GM18858 (cell line): ENCODE results near the gene PDE4B.

ENCODE experiments used
- ATAC-seq: cut with Tn5 transposase; IDR thresholded peaks from one replicate; pipeline ENCODE4 v1.9.1; 2021; ENCODE audit not compliant: unreplicated experiment

Gene PDE4B

DNA sequence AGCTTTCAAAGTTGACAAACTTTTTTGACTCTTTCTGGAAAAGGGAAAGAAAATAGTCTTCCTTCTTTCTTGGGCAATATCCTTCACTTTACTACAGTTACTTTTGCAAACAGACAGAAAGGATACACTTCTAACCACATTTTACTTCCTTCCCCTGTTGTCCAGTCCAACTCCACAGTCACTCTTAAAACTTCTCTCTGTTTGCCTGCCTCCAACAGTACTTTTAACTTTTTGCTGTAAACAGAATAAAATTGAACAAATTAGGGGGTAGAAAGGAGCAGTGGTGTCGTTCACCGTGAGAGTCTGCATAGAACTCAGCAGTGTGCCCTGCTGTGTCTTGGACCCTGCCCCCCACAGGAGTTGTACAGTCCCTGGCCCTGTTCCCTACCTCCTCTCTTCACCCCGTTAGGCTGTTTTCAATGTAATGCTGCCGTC lies 580.5 kb downstream of the PDE4B start:
- ATAC-seq, result no peak

DNA sequence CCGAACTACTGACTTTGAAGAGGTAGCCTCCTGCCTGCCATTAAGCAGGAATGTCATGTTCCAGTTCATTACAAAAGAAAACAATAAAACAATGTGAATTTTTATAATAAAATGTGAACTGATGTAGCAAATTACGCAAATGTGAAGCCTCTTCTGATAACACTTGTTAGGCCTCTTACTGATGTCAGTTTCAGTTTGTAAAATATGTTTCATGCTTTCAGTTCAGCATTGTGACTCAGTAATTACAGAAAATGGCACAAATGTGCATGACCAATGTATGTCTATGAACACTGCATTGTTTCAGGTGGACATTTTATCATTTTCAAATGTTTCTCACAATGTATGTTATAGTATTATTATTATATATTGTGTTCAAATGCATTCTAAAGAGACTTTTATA lies 581.5 kb downstream of the PDE4B start:
- peak; percentile 36 for ATAC-seq

DNA sequence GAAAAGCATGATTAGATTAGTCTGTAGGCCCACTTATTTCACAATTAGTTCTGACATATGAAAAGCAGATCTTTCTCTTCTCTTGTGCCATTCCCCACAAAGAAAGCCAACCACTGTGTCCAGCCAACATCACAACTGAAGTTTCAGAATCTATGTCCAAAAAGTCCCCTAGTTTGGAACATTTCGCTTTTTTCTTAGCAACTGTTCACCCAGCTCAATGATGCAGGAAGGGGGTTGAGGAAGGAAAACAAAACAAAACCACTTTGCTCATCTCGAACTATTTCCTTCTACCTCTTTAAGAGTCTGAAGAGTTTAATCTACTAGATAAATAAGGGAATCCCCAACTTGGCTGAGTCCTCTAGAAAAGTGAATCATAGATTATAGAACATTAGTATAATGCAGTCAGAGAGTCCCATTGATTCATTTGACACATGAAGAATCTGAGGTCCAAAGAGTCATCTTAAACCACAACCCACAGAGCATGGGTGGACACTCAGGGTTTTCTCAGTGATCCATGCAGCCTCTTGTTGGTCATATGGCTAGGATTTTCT lies 581.9 kb downstream of the PDE4B start:
- ATAC-seq, result peak; percentile 39

DNA sequence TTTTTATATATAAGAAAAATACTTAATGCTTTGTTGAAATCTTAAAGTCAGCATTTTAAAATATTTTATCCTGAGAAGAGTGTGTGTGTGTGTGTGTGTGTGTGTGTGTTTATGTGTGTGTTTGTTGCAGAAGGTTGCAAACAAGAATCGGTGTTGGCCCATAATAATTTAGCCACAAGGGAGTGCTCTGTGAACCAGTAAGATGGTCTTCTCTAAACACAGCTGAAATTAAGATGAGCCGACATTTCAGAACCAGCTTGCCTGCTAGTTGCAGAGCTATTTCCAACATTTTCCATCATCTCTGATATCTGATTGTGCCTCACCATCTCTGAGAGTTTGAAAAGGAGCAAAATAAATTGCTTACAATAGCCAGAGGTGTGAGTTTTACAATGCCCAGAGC lies 582.4 kb downstream of the PDE4B start:
- ATAC-seq, result no peak

DNA sequence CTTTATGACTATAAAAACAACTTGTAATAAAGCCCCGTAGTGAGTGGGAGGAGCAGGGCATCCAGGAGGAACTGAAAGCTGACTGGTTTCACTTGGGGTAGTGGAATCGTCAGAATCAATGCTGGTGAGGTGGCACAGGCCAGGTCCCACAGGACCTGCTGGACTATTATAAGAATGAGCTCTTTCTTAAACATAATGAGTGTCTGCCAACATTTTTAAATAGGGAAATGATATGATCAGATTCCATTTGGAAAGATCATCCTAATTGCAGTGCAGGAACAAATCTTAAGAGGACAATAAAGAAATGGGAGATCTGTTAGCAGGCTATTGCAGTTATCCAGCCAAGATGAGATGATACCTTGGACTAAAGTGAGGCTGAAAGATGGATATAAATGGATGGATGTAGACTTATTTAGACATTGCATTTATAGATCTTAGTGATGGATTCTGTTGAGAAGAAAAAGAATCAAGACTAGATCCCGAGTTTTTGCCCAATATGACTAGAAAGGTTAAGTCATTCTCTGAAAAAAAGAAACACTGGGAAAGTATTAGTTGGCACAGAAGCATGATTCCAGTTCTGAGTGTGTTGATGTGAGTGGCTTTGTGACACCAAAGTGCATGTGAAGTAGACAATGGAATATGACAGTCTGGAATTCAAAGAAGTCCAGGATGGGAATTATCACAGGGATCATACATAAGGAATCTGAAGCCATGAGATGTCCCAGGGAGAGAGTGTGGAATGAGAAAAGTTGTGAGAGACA lies 587.9 kb downstream of the PDE4B start:
- ATAC-seq, result peak; percentile 90

DNA sequence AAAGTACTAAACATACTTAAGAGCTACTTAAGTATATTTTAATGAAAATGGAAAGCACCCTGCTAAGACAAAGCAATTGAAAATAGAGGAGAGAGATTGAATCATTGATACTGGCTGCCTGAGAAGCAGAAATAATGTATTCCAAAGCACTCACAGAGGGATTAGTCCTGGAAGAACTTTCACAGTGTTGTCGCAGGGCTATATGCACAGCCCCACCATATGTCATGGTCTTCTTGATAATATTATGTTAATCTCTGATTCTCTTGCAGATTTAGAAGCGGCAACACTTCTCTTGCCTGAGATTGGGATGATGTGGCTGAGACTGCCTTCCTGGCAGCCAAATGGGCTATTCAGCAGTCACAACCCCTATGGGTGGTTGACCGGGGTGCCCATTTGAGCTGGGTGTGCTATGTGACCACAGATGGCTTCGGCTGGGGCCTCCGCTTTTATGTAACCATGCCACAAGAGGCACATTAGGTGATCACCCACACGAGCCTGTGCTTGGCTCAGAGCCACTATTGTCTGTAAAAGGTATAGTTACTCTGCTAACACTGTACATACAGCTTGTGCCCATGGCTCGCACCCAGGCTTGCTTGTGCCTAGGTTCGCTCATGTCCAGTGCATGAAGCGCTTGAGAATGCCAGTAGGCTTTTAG lies 589.1 kb downstream of the PDE4B start:
- no peak for ATAC-seq

DNA sequence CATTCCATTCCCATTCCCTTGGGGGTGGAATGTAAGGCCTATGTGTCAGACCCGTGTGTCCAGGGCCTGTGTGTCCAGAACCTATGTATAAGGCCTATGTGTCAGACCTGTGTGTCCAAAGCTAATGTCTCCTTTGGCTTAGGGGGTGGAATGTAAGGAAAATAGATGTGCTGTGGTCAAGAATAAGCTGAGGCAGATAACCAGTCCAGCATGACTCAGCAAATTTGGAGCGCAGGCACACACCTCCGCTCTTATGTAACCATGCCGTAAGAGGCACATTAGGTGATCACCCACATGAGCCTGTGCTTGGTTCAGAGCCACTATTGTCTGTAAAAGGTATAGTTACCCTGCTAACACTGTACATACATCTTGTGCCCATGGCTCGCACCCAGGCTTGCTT lies 590.5 kb downstream of the PDE4B start:
- no peak for ATAC-seq

DNA sequence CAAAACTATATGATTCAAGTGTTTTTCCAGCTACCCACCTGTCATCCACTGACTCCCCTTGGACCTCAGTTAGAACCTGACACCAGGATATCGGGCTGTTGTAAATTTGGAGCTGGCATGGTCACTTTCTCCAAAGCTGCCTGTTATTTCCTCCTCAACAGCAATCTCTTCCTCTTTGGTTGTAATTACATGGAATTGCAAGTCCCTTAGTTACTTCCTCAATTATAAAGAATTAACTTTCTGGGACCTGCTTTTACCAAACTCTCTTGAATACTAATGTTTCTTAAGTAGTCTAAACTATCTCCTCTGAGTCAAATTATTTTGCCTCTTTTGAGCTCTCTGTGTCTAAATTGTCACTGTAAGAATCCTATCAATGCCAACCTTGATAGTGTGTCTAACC lies 590.9 kb downstream of the PDE4B start:
- no peak for ATAC-seq

DNA sequence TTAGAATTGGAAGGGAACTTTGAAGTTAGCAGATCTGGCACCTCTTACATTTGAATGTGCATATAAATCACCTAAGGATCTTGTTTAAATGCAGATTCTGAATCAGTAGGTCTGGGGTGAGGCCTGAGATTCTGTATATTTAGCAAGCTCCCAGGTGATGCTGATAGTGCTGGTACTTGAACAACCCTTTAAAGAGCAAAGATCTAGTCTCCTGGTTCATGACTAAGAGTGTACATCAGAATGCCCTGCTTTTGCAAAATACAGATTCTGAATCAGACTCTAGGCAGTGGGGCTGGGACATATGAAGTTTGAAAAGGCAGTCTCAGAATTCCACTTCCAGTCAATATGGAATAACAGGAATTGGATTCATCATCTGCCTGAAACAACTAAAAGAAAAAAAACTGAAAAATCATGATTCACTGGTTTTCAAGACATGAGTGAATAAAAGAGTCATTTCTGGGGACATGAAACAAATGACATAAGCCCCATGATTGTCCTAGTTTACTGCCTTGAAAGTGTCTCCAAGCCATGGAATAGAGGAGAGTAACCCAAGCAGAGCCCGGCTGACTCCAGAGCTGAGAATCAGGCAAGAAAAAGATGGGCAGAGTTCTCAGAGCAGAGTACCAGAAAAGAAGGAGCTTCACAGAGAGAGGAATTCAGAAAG lies 591.7 kb downstream of the PDE4B start:
- no peak for ATAC-seq

DNA sequence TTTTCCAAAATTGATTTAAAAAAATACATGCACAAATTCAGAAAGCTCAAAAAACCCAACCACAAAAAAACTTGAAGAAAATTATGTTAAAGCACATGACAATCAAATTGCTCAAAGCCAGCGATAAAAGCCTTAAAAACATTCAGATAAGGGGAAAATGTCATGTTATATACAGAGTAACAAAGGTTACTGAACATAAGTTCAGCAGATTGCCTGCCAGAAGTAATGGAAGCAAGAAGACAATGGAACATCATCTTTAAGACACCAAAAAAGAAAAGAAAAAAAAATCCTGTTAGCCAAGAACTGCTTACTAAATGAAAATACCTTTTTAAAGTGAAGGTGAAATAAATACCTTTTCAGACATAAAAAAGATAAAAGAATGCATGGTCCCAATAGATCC lies 594.0 kb downstream of the PDE4B start:
- no peak for ATAC-seq

DNA sequence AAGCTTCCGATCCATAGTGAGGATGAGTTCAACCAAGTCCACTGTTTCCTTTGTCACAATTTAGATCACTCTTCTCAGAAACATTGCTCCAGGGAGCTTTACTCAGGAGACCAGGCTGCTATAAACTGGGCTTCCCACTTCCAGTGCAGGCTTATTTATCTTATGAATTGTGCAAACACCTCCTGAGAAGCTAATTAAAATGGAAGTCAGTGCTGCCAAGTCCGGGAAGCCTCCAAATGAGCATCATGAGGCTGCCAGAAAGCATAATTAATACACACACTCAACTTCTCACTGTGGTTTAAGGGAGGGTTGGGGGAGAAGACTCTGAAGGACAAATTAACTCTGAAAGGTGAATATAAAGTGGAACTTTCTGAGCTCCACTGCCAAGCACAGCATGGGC lies 596.2 kb downstream of the PDE4B start:
- ATAC-seq, result no peak

DNA sequence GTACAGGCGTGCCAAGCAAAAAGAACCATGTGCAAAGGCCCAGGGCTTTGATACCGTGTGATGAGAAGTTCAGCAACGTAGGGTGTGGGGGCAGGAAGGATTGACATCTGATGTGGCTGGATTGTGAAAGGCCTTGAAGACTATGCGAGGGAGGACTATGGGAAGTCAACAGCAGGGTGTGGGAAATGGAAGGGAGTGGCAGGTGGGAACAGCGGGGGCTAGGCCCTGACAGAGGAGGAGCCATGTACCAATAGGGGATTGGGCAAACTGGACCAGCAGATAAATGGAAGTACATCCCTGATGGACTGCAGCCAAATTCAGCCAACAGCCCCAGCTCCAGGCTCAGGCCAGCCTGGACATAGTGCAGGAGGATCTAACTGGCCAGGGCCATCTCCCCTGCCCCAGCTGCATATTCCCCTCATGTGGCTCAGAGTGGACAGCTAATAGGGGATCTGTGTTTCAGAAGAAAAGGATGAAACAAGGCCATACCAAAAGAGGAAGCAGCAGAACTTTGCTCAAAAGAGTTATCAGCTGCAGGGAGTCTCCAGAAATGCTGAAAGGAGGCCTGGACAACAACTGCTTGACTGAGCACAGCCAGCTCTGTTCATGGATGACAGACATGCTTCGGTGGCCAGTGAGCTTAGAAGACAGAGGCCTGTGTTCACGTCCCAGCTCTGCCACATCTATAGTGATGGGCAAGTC lies 601.0 kb downstream of the PDE4B start:
- no peak for ATAC-seq

DNA sequence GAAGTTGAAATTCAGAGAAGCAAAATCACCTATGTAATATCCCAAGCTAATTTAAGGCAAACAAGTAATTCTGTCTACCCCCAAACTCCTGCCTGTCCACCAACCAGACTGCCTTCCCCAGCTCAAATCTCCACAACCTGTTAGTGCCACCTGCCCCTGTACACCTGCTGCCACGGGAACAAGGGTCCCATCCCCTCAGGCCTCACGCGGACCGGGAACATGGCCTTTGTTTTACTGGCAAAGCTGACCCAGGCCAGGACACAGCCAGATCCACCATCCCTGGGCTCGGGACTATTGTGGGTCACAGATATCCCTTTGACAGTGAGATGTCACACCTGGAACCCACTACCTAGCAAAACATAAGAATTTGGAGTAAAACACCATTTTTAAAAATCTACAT lies 601.9 kb downstream of the PDE4B start:
- no peak for ATAC-seq

DNA sequence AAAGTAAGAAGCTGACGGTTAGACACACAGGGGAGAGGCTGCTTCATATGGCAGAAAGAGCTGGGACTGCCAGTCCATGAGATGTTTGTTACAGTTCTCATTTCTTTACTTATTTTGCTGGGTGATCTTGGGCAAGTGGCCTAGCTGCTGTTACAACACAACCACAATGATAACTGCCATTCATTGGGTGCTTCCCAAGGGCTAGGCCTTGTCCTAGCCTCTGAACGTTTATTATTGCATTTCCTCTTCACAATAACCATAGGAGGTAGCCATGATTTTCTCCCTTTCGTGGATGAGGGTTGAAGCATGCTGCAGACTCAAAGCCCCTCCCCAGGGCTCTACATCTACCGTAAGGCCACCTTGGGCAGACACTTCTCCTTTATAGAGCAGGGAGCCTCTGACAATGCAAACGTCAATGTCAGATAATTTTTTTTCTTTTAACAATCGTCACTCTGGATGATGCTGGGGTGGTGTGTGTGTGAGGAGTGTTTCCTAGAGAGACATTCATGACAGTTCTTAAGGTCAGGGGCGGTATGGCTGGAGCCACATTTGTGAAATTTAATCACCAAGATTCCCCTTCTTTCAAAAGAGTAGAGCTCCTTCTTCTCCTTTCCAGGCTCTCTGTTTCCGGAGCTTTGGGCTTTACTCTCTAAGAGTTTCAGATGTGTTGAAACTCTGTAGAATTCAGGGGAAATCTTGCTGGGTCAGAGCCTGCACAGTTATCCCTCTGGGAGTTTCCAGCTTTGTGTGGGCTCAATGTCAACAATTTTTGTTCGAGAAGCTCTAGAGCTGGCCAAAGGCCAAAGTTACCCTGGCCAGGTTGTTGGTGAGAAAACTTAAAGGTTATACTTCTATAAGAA lies 602.7 kb downstream of the PDE4B start:
- no peak for ATAC-seq

DNA sequence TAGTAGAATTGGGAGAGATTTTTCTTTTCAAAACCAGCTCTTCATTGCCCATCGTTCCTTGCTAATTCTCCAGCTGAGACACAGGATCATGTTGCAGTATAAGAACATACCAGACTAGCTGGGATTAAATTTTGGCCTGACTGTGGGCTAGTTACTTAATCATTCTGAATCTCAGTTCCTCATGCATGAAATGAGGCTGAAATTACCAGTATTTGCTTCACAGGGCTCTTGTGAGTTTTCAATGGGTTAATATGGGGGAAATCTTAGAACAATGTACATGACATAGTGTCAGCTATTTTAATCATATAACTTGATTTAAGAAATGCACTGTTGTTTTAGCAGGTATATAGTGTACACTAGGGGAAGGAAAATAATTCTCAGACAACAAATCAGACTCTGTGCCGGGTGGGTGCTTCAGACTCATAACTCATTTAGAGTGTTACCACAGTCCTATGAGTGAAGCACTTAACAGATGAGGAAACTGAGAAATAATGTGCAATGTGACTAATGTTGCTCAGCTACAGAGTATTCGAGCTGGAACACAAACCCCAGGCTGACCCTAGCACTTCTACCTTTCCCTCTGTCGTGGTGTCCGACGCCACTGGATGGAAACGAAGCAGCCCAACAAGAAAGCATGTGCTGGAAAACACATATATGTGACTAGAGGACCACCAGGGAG lies 603.7 kb downstream of the PDE4B start:
- peak; percentile 44 for ATAC-seq

DNA sequence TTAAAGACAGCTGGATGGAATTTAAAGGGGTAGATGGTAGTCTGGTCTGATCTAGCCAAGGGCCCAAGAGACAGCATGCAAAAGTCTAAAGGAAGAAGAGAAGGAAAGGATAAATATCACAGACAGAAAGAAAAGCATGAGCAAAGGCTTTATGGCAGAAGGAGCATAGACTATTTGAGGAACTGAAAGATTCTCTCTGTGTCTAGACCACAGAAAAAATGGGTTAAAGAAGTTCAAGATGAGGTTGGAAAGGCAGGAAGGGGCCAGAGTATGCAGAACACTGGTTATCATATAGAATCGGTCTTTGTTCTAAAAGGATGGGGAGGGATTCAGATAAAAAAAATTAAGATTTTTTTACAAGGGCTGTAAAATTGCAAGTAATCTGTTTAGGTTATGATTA lies 604.5 kb downstream of the PDE4B start:
- ATAC-seq, result peak; percentile 28

DNA sequence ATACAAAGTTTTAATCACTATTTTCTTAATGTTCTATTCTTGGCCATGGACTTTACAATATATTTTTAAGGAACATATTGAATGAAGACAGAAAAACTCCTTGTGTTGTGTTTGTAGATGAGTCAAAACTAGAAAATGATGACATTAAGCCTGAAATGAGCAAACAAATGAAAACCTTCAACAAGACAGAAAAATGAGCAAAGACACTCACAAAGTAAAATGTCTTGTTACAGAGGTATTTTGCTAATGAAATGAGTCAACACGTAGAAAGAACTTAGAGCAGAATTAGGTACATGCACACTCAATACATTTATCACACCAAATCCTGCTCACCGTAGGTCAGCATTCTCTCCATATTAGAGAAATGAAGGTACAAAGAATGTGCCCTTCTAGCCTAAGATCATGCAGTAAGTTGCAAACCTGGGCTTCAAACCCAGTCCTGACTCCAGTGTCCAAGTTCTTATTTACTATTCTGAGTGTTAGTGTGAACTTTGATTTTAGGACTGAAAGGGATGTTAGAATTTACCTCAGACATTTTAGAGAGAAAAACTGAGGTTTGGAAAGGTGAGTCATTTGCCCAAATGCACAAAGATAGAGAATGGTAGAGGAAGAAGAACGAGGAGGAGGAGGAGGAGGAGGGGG lies 607.3 kb downstream of the PDE4B start:
- peak; percentile 23 for ATAC-seq

DNA sequence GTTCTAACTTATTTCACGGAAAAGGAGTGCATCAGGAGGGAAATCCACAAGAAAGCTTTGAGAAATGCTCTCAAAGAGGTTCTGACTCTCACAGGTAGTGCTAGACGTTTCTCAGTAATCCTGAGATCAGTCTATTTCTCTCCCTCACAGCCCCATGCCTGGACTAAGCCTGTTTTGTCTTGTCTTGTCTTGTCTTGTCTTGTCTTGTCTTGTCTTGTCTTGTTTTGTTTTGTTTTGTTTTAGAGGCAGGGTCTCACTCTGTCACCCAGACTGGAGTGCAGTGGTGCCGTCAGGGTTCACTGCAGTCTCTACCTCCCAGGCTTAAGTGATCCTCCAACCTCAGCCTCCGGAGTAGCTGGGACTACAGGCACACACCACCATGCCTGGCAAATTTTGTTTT lies 608.0 kb downstream of the PDE4B start:
- ATAC-seq, result no peak

DNA sequence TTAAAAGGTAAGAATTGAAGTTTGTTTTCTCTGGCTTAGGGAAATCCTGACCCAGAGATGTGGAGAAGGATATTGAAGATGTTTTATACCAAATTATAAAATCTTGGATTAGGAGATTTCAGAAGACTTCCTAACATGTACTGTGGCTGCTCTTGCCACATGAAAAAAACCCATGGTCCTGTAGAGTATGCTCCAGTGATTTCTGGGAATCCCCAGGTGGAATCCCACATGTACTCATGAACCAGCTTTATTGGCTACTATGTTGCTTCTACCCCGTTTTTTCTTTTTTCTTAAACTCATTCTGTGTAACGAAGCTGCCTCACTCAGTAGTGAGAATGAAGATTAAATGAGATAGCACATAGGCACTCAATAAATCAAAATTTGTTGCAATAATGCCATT lies 608.5 kb downstream of the PDE4B start:
- ATAC-seq, result no peak
